K562 (cell line): ENCODE data around the gene CCDC88A.

Experiments used
- ETV5 ChIP-seq: sonication (generic); formaldehyde crosslinking; IDR thresholded peaks from 2 replicates; pipeline ENCODE4 v1.4.0; 2020; ENCODE audit warnings: low read depth, mild to moderate bottlenecking, missing genetic modification reagents
- IRF2 ChIP-seq: sonication (generic); formaldehyde crosslinking; IDR thresholded peaks from 2 replicates; pipeline ENCODE4 v1.8.1; 2022; ENCODE audit warnings: mild to moderate bottlenecking, missing genetic modification reagents
- JUNB ChIP-seq: fragments of 450-650 bp; formaldehyde crosslinking; conservative IDR thresholded peaks from 2 replicates; pipeline ENCODE4 v1.4.0; 2020; ENCODE audit warnings: mild to moderate bottlenecking
- NCOR1 ChIP-seq: fragments of 450-650 bp; IDR thresholded peaks from 2 replicates; pipeline ENCODE4 v1.6.1; 2016; ENCODE audit warnings: mild to moderate bottlenecking, moderate library complexity
- NEUROD1 ChIP-seq: fragments of 150-350 bp; IDR thresholded peaks from 2 replicates; pipeline ENCODE4 v1.6.1; 2014; ENCODE audit warnings: borderline replicate concordance, low read length, low read depth; ENCODE audit not compliant: partially characterized antibody

GRCh38 chr2:55399815-55400214 lies 19.8 kb downstream of the CCDC88A start:
- TF ChIP-seq IRF2 (CRISPR knock-in tag), result no peak
- no peak for TF ChIP-seq JUNB (CRISPR knock-in tag)
- TF ChIP-seq NEUROD1, result no peak
- TF ChIP-seq NCOR1, result no peak
- TF ChIP-seq ETV5 (CRISPR knock-in tag), result no peak
